Progenitor cell of endocrine pancreas (in vitro differentiated cells): ENCODE measurements around the gene ABHD12B. TPM values are rescaled to one million over a fixed set of nuclear protein-coding genes. Genes with fewer than 3 reads are reported as not detected.
"Not testable (repeated sequence)": the region's sequence is repeated elsewhere in the genome, so short reads cannot be mapped to it uniquely, and the experiment has no call there.

Source experiments
- DNase-seq: peaks from one replicate; pipeline ENCODE4 v3.0.0; 2021; ENCODE audit warnings: low spot score; ENCODE audit not compliant: unreplicated experiment
- H3K27ac Mint-ChIP-seq: 2 replicates; pipeline ENCODE4 v1.8.0; 2021; ENCODE audit warnings: mild to moderate bottlenecking, moderate library complexity, mixed read lengths
- H3K27me3 Mint-ChIP-seq: 2 replicates; pipeline ENCODE4 v1.8.0; 2021; ENCODE audit warnings: mixed read lengths
- H3K36me3 Mint-ChIP-seq: 2 replicates; pipeline ENCODE4 v1.8.0; 2022; ENCODE audit warnings: mixed read lengths; ENCODE audit not compliant: insufficient read depth
- H3K4me1 Mint-ChIP-seq: 2 replicates; pipeline ENCODE4 v1.8.0; 2021; ENCODE audit warnings: low read depth, mixed read lengths
- H3K4me3 Mint-ChIP-seq: 2 replicates; pipeline ENCODE4 v1.8.0; 2021; ENCODE audit warnings: low read depth, mild to moderate bottlenecking, moderate library complexity, mixed read lengths
- H3K9me3 Mint-ChIP-seq: 2 replicates; pipeline ENCODE4 v1.8.0; 2021; ENCODE audit warnings: low read depth, mixed read lengths
- total RNA-seq: library from RNA; stranded (reverse); gene quantifications from 2 replicates; pipeline ENCODE4 v1.2.1, GENCODE V29; 2021
- TF ChIP-seq, protein P1 (sequence below): fragments of 200-600 bp; sonication (generic); IDR thresholded peaks from one replicate; pipeline ENCODE4 v1.5.0; 2021; ENCODE audit warnings: antibody characterized with exemption, mild to moderate bottlenecking; ENCODE audit not compliant: unreplicated experiment

ABHD12B gene
- total RNA-seq, 1 donor from 2014 or later: not detected

DNA sequence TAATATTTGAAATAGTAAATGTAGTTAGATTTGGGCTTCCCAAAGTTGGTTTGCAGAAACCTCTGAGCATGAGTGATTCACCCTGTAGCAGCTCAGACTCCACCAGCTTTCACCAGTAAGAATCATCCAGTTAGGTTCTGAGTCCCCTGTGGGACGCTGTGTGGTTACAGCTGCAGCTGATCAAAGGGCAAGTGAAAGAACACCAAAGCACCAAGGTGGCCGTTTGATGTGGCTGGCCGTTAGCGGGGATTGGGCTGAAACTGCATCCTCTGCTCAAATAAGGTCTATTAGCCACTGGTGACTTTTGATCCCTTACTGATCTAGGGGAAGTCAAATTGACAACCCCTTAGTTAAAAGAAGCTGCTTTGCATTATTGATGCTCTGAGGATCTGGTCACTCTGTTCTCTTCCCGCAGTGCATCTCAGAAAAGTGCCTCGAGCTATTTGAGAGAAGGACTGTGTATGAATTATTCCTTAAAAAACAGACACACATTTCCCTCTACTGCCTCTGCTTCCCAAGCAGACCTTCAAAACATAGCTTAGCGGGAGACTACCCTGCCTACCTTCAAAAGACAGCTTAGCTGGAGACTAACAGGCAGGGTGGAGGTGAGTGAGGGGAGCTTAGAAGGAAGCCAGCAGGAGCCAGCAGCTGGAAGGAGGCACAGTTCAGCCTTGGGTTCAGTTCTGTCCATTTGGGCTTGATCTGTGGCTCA lies 3.7 kb downstream of the ABHD12B start:
- Mint-ChIP-seq H3K27ac (no peak overlapping the region), H3K9me3 (no peaks in the 10 kb centered on the region), H3K4me3 (no peak overlapping the region), H3K27me3 (peaks cover 76% of the 10 kb centered on the region), H3K36me3 (no peaks in the 10 kb centered on the region), H3K4me1 (peaks cover 9% of the 10 kb centered on the region)
- no peak for DNase-seq
- TF ChIP-seq, protein P1, sequence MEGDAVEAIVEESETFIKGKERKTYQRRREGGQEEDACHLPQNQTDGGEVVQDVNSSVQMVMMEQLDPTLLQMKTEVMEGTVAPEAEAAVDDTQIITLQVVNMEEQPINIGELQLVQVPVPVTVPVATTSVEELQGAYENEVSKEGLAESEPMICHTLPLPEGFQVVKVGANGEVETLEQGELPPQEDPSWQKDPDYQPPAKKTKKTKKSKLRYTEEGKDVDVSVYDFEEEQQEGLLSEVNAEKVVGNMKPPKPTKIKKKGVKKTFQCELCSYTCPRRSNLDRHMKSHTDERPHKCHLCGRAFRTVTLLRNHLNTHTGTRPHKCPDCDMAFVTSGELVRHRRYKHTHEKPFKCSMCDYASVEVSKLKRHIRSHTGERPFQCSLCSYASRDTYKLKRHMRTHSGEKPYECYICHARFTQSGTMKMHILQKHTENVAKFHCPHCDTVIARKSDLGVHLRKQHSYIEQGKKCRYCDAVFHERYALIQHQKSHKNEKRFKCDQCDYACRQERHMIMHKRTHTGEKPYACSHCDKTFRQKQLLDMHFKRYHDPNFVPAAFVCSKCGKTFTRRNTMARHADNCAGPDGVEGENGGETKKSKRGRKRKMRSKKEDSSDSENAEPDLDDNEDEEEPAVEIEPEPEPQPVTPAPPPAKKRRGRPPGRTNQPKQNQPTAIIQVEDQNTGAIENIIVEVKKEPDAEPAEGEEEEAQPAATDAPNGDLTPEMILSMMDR: no peak

DNA sequence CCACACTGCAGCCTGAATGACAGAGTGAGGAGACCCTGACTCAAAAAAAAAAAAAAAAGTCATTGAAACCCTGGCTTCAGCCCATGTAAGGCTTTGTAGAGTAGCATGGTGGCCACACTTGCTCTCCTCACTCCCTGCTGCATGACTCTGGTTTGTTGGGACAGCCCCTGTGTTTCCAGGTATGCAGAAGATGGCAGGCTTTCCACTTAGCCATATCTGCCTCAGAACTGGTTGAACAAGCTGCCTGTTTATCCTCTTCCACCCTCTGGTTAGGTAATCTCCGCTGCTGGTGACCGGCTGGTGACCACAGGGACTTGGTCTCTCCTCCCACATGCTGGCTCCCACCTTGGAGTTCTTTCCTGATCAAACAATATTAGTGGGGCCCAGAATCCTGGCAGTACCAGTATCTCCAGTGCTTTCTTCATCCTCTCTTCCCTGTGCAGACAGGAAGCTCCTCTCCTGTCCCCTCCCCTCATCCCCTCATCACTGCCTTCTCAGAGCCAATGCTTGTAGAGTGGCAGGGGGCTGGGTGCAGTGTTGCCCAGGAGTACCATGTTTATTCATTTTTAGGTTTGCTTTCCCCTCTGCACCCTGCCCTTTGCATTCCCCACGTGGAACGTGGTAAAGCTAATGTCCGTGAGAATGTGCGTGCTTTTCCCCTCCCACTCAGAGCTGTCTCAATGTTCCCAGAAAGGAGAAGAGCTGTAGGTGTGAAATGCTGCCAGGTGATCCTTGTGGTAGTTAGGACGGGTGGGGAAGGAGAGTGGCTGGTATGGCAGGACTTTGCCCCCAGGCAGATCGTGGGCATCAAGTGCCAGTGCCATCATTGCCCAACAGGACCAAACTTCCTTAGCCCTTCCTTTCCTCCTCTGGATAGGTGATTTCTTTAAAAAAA lies 11.3 kb downstream of the ABHD12B start:
- Mint-ChIP-seq H3K4me1 (peaks cover 6% of the 10 kb centered on the region), H3K4me3 (no peak overlapping the region)

DNA sequence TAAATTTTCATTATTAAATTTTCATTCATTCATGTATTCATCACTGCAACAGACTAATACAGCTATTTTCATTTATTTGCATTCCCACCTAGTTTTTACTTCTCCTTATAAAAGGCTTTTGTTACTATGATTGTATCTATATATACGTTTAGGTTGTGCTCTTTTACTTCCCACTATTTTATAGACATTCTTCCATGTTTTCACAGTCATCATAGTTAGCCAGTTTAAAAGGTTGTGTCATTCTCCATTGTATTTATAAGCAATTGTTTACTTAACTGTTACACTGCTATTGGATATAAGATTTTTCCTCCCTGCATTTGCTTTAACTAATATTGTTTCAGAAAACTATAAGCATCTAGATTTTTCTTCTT lies 12.0 kb downstream of the ABHD12B start:
- TF ChIP-seq, protein P1: no peak
- Mint-ChIP-seq H3K36me3 (no peaks in the 10 kb centered on the region), H3K4me3 (no peak overlapping the region), H3K27me3 (peaks cover 39% of the 10 kb centered on the region), H3K4me1 (peaks cover 6% of the 10 kb centered on the region), H3K9me3 (no peaks in the 10 kb centered on the region), H3K27ac (no peak overlapping the region)
- DNase-seq: no peak

More for the DNA sequence above, 11.3 kb downstream of the ABHD12B start:
- TF ChIP-seq, protein P1: no peak
- peaks cover 43% of the 10 kb centered on the region for H3K27me3 Mint-ChIP-seq
- H3K27ac Mint-ChIP-seq: no peak overlapping the region
- no peak for DNase-seq
- no peaks in the 10 kb centered on the region for H3K9me3 Mint-ChIP-seq
- H3K36me3 Mint-ChIP-seq: no peaks in the 10 kb centered on the region

DNA sequence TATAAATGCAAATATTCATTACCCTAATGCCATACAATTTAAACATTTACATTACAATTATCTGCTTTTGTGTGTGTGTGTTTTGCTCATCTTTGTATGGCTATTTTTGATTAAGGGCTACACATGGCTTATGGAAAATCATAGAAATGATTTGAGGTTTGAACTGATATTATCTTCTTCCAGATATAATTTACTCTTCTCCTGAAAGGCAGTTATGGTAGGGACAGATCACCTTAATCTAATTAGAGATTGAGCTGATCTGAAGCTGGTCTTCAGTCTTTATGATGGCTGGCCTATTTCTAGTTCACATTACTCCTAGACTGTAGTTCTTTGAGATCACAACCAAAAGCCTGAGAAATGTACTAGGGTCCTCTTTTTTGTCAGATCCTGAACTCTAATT lies 15.6 kb downstream of the ABHD12B start:
- TF ChIP-seq, protein P1: no peak
- peaks cover 2% of the 10 kb centered on the region for H3K36me3 Mint-ChIP-seq
- no peak overlapping the region for H3K27ac Mint-ChIP-seq
- no peaks in the 10 kb centered on the region for H3K9me3 Mint-ChIP-seq
- H3K4me3 Mint-ChIP-seq: no peak overlapping the region
- DNase-seq: no peak
- peaks cover 28% of the 10 kb centered on the region for H3K27me3 Mint-ChIP-seq
- peaks cover 3% of the 10 kb centered on the region for H3K4me1 Mint-ChIP-seq

DNA sequence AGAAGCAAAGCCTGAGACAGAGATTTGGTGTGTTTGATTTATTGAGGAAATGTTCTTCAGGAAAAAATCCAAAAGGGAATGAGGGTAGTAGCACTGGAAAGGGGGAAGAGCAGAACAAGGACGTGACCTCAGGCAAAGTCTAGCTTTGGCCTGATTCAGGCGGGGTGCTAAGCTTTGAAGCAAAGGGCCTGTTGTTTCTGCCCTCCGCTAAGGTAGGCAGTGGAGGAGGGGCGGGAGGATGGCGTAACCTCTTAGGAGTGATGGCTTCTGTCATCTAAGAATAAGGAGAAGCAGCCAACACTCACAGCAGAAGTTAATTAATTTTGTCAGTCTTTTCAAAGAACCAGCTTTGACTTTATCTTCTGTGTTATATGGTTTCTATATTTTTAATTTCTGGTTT lies 20.4 kb downstream of the ABHD12B start:
- Mint-ChIP-seq H3K36me3 (peaks cover 3% of the 10 kb centered on the region), H3K4me1 (peaks cover 6% of the 10 kb centered on the region), H3K27me3 (peaks cover 45% of the 10 kb centered on the region), H3K4me3 (no peak overlapping the region), H3K9me3 (no peaks in the 10 kb centered on the region), H3K27ac (no peak overlapping the region)
- no peak for DNase-seq
- TF ChIP-seq, protein P1: no peak

DNA sequence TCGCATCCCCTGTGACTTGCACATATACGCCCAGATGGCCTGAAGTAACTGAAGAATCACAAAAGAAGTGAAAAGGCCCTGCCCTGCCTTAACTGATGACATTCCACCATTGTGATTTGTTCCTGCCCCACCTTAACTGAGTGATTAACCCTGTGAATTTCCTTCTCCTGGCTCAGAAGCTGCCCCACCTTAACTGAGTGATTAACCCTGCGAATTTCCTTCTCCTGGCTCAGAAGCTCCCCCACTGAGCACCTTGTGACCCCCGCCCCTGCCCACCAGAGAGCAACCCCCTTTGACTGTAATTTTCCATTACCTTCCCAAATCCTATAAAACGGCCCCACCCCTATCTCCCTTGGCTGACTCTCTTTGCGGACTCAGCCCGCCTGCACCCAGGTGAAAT lies 24.6 kb downstream of the ABHD12B start:
- H3K9me3 Mint-ChIP-seq, H3K27ac Mint-ChIP-seq, DNase-seq, H3K36me3 Mint-ChIP-seq, H3K4me1 Mint-ChIP-seq, H3K4me3 Mint-ChIP-seq: not testable (repeated sequence)
- H3K27me3 Mint-ChIP-seq: peaks cover 53% of the 10 kb centered on the region

DNA sequence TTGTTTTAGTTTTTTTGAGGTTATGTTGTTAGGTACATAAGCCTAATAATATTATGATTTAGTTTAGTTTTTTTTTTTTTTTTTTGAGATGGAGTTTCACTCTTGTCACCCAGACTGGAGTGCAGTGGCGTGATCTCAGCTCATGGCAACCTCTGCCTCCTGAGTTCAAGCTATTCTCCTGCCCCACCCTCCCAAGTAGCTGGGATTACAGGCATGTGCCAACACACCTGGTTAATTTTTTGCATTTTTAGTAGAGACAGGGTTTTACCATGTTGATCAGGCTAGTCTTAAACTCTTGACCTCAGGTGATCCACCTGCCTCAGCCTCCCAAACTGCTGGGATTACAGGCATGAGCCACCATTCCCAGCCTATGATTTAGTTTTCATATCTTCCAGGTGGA lies 25.2 kb downstream of the ABHD12B start:
- H3K4me1 Mint-ChIP-seq, DNase-seq, H3K36me3 Mint-ChIP-seq, H3K4me3 Mint-ChIP-seq, H3K9me3 Mint-ChIP-seq, H3K27ac Mint-ChIP-seq: not testable (repeated sequence)
- peaks cover 53% of the 10 kb centered on the region for H3K27me3 Mint-ChIP-seq
